Superior temporal gyrus (tissue), 1 donor: ENCODE results near the gene WDR35.
"Not testable (repeated sequence)": the region's sequence is repeated elsewhere in the genome, so short reads cannot be mapped to it uniquely, and the experiment has no call there.

Experiments used
- DNase-seq: peaks from one replicate; pipeline ENCODE4 v3.0.0-alpha.2; 2016; ENCODE audit errors: extremely low spot score

WDR35 gene

GRCh38 chr2:19894134-19894792 lies 95.6 kb downstream of the WDR35 start:
- no peak for DNase-seq

- DNase-seq, result peak; percentile 23
Observed at GRCh38 chr2:19893520-19894133, 96.3 kb downstream of the WDR35 start.

- not testable (repeated sequence) for DNase-seq
Observed at GRCh38 chr2:19891971-19892370, 97.9 kb downstream of the WDR35 start.

- no peak for DNase-seq
Observed at GRCh38 chr2:19890104-19890503, 99.8 kb downstream of the WDR35 start.

- no peak for DNase-seq
Observed at GRCh38 chr2:19888831-19889230, 101.1 kb downstream of the WDR35 start.

GRCh38 chr2:19887510-19887909 lies 102.4 kb downstream of the WDR35 start:
- DNase-seq, result no peak

DNA sequence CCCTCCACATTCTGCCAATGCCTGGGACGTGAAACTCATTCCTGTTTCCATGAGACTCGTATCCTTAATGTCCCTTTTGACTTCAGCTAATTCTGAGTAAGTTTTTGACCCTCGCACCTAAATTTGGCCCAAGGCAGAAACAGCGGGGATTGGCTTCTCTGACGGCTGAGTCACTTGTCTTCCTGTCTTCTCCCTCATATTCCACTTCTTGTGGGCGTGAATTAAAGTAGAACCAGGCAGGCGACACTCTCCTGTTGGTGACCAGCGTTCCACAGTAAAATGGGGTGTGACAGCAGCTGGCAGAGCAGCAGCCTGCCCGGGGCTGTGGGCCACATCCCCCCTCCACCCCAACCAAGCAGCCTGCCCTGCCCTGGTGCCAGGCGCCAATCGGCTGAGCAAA lies 103.6 kb downstream of the WDR35 start:
- no peak for DNase-seq

GRCh38 chr2:19885791-19886190 lies 104.1 kb downstream of the WDR35 start:
- no peak for DNase-seq

- no peak for DNase-seq
Observed at GRCh38 chr2:19883971-19884720, 105.8 kb downstream of the WDR35 start.

DNA sequence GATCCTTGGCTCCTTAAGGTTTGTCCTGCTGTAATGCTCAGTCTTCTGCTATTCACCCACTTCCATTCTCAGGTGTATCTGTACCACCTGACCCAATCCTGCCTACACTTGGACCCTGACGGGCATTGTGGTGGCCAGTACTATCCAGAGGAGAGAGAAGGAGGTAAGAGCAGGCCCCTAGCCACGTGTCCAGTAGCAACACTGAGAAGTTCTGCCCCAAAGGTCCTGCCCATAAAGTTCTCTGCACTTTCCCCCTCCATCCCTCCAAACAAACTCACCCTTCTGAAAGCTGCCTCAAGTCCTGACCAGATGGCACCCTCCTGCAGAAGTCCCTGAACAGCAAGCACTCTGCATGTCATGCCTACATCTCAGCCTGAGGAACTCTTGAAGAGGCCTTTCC lies 106.4 kb downstream of the WDR35 start:
- no peak for DNase-seq

- no peak for DNase-seq
Observed at GRCh38 chr2:19882286-19882685, 107.6 kb downstream of the WDR35 start.

- no peak for DNase-seq
Observed at GRCh38 chr2:19881908-19882265, 108.0 kb downstream of the WDR35 start.

GRCh38 chr2:19881221-19881907 lies 108.5 kb downstream of the WDR35 start:
- no peak for DNase-seq

- not testable (repeated sequence) for DNase-seq
Observed at GRCh38 chr2:19880191-19880590, 109.7 kb downstream of the WDR35 start.

- DNase-seq, result no peak
Observed at GRCh38 chr2:19879120-19879519, 110.8 kb downstream of the WDR35 start.

DNA sequence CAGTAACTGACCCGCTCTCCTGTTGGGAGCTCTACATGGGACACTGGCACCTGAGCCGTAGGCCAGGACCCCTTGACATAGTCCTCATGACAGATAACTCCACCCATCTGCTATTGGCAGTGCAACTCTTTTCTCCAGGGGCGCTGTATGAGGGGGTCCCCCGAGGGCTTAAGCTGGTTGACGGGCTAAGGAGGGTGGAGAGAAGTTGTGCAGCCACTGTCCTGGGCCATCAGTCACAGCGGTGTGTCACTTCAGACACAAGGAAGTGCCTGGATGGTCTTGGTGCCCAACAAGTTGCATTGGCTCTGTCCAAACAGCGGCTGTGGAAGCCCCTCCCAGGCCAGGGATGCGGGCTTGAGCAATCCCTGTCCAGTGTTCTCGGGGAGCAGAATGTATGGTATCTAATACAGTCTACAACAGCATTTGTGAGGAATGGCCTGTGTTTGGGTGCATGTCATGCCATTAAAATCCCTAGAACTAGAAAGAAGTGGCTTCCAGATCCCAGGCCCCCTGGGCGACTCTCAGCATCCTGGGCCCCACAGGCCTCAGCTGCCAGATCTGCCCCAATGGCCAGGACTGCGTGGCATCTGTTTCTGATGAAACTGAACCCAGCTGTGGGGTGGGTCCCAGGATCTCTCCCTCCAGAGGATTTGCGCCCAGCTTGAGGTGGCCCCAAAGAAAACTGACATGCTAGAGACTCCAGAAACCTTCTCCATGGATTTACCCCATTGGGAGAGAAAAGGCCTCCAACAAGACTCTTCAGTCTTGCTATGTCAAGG lies 111.4 kb downstream of the WDR35 start:
- no peak for DNase-seq

- no peak for DNase-seq
Observed at GRCh38 chr2:19876751-19877150, 113.2 kb downstream of the WDR35 start.

DNA sequence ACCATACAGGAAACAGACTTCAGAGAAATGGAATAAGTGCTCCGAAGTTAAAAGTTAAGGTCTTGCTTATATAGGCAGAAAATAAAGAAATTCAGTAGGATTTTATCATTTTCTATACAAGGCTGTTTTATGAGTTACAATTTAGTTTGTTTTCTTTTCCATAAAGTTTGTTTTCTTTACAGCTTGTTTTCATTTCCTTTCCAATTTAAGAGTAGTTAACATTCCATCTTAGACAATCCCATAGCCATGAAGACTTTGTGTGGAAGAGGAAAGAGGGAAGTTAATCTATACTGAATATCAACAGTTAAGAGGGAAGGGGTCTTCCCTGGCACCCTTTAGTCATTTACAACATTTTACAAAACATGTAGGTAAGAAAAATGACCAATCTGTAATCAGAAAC lies 114.6 kb downstream of the WDR35 start:
- no peak for DNase-seq

GRCh38 chr2:19874726-19875125 lies 115.2 kb downstream of the WDR35 start:
- no peak for DNase-seq

- DNase-seq, result no peak
Observed at GRCh38 chr2:19873014-19873413, 116.9 kb downstream of the WDR35 start.

GRCh38 chr2:19872302-19872701 lies 117.6 kb downstream of the WDR35 start:
- DNase-seq, result no peak

GRCh38 chr2:19871836-19872235 lies 118.1 kb downstream of the WDR35 start:
- DNase-seq, result no peak
